Progenitor cell of endocrine pancreas (in vitro differentiated cells): ENCODE data around the gene NAP1L5. TPM values are rescaled to one million over a fixed set of nuclear protein-coding genes. Genes with fewer than 3 reads are reported as not detected.

Experiments
- DNase-seq: peaks from one replicate; pipeline ENCODE4 v3.0.0; 2021; ENCODE audit warnings: low spot score; ENCODE audit not compliant: unreplicated experiment
- H3K27ac Mint-ChIP-seq: 2 replicates; pipeline ENCODE4 v1.8.0; 2021; ENCODE audit warnings: mild to moderate bottlenecking, moderate library complexity, mixed read lengths
- H3K27me3 Mint-ChIP-seq: 2 replicates; pipeline ENCODE4 v1.8.0; 2021; ENCODE audit warnings: mixed read lengths
- H3K36me3 Mint-ChIP-seq: 2 replicates; pipeline ENCODE4 v1.8.0; 2022; ENCODE audit warnings: mixed read lengths; ENCODE audit not compliant: insufficient read depth
- H3K4me1 Mint-ChIP-seq: 2 replicates; pipeline ENCODE4 v1.8.0; 2021; ENCODE audit warnings: low read depth, mixed read lengths
- H3K4me3 Mint-ChIP-seq: 2 replicates; pipeline ENCODE4 v1.8.0; 2021; ENCODE audit warnings: low read depth, mild to moderate bottlenecking, moderate library complexity, mixed read lengths
- H3K9me3 Mint-ChIP-seq: 2 replicates; pipeline ENCODE4 v1.8.0; 2021; ENCODE audit warnings: low read depth, mixed read lengths
- CTCF ChIP-seq: fragments of 200-600 bp; sonication (generic); IDR thresholded peaks from one replicate; pipeline ENCODE4 v1.5.0; 2021; ENCODE audit warnings: antibody characterized with exemption, mild to moderate bottlenecking; ENCODE audit not compliant: unreplicated experiment
- total RNA-seq: library from RNA; stranded (reverse); gene quantifications from 2 replicates; pipeline ENCODE4 v1.2.1, GENCODE V29; 2021

The NAP1L5 gene
- total RNA-seq, 1 donor from 2014 or later, result 3.9 TPM

- TF ChIP-seq CTCF, result no peak
- Mint-ChIP-seq H3K27me3 (no peaks in the 10 kb centered on the region), H3K4me1 (peaks cover 8% of the 10 kb centered on the region), H3K4me3 (no peak overlapping the region), H3K36me3 (no peaks in the 10 kb centered on the region), H3K9me3 (no peaks in the 10 kb centered on the region), H3K27ac (no peak overlapping the region)
- DNase-seq, result no peak
Measured at GRCh38 chr4:88673886-88674285, 23.7 kb downstream of the NAP1L5 start.

- no peak overlapping the region for H3K4me3 Mint-ChIP-seq
- TF ChIP-seq CTCF, result peak; percentile 73
- no peaks in the 10 kb centered on the region for H3K36me3 Mint-ChIP-seq
- no peaks in the 10 kb centered on the region for H3K9me3 Mint-ChIP-seq
- H3K4me1 Mint-ChIP-seq, result peaks cover 8% of the 10 kb centered on the region
- no peaks in the 10 kb centered on the region for H3K27me3 Mint-ChIP-seq
- no peak overlapping the region for H3K27ac Mint-ChIP-seq
- DNase-seq, result no peak
Measured at GRCh38 chr4:88672987-88673386, 24.6 kb downstream of the NAP1L5 start.

GRCh38 chr4:88661739-88662138 lies 35.9 kb downstream of the NAP1L5 start:
- Mint-ChIP-seq H3K36me3 (no peaks in the 10 kb centered on the region), H3K4me1 (peaks cover 12% of the 10 kb centered on the region), H3K27me3 (no peaks in the 10 kb centered on the region), H3K9me3 (no peaks in the 10 kb centered on the region), H3K27ac (no peak overlapping the region), H3K4me3 (no peak overlapping the region)
- DNase-seq, result no peak
- no peak for TF ChIP-seq CTCF

GRCh38 chr4:88660446-88661294 lies 37.0 kb downstream of the NAP1L5 start:
- Mint-ChIP-seq H3K9me3 (no peaks in the 10 kb centered on the region), H3K4me1 (peaks cover 12% of the 10 kb centered on the region), H3K36me3 (peaks cover 5% of the 10 kb centered on the region), H3K27ac (peak overlapping the region; percentile 46), H3K4me3 (no peak overlapping the region), H3K27me3 (no peaks in the 10 kb centered on the region)
- TF ChIP-seq CTCF, result no peak
- DNase-seq, result no peak

GRCh38 chr4:88659890-88660208 lies 37.8 kb downstream of the NAP1L5 start:
- DNase-seq, result no peak
- H3K36me3 Mint-ChIP-seq, result peaks cover 7% of the 10 kb centered on the region
- H3K9me3 Mint-ChIP-seq, result no peaks in the 10 kb centered on the region
- H3K27me3 Mint-ChIP-seq, result no peaks in the 10 kb centered on the region
- no peak for TF ChIP-seq CTCF
- no peak overlapping the region for H3K4me3 Mint-ChIP-seq
- no peak overlapping the region for H3K27ac Mint-ChIP-seq
- peaks cover 12% of the 10 kb centered on the region for H3K4me1 Mint-ChIP-seq
